K562 (cell line): Measurements from ENCODE around the gene IGF2R. TPM values are rescaled to one million over a fixed set of nuclear protein-coding genes. Genes with fewer than 3 reads are reported as not detected.

ENCODE experiments used
- ATAC-seq: fragments of 200-7000 bp; cut with Tn5 transposase; 3 replicates; pipeline ENCODE4 v1.9.1; 2020; ENCODE audit warnings: moderate library complexity
- BruUV-seq: library from RNA; stranded (reverse); fragments of 400-500 nt; replicated peaks from 2 replicates; lab custom pipeline; 2021; lab: Mats Ljungman, UMichigan
- CTCF ChIA-PET: fragments of 300-600 bp; formaldehyde crosslinking; extraction: SDS; loops from one replicate; lab custom pipeline; 2021; ENCODE audit warnings: low intra/inter-chr PET ratio; lab: Yijun Ruan, JAX
- POLR2A ChIA-PET: fragments of 300-600, 350-650 bp; sonication (Branson Sonifier 250); formaldehyde crosslinking; extraction: SDS; loops from one replicate; lab custom pipeline; 2021; ENCODE audit warnings: antibody characterized with exemption, inconsistent platforms; lab: Yijun Ruan, JAX
- DNase-seq, 4 experiments: peaks; one replicate each; pipeline versions ENCODE4 v3.0.0 to v3.0.0-alpha.2; 2011 to 2018; ENCODE audit warnings: low spot score in 3 of 4, mixed read lengths in 3 of 4; ENCODE audit errors: extremely low read depth in 1 of 4
- FAIRE-seq: peaks from 2 replicates; lab custom pipeline; 2011; peaks lifted over from hg19 to GRCh38; lab: Jason Lieb, UNC
- H2AFZ ChIP-seq: 2 replicates; pipeline ENCODE4 v1.6.0; 2011; ENCODE audit warnings: low read depth, low read length, control low read depth, inconsistent platforms
- H3K27ac ChIP-seq: fragments of 200-600 bp; 3 replicates; pipeline ENCODE4 v1.8.0; 2011; ENCODE audit warnings: low read depth, mild to moderate bottlenecking, control low read depth, inconsistent platforms, low read length, moderate library complexity, mixed read lengths; ENCODE audit errors: extremely low read depth
- H3K27me3 ChIP-seq, 2 experiments: fragments of 300-600 bp in 1 of 2; 2 replicates in 1 of 2; 3 replicates in 1 of 2; pipeline versions ENCODE4 v1.6.0 to v1.8.0; 2011; ENCODE audit warnings: inconsistent platforms in 2 of 2, low read length in 2 of 2, mild to moderate bottlenecking in 1 of 2, mixed read lengths in 1 of 2, moderate library complexity in 1 of 2; ENCODE audit not compliant: control insufficient read depth in 2 of 2, insufficient read depth in 2 of 2
- H3K36me3 ChIP-seq: fragments of 300-600 bp; 3 replicates; pipeline ENCODE4 v1.8.0; 2011; ENCODE audit warnings: mild to moderate bottlenecking, low read length, inconsistent platforms; ENCODE audit not compliant: control insufficient read depth, insufficient read depth
- H3K4me1 ChIP-seq, 2 experiments: fragments of 200-600 bp in 1 of 2; replicated peaks in 1 of 2; 2 replicates in 1 of 2; 3 replicates in 1 of 2; pipeline versions ENCODE4 v1.5.1 to v1.8.0; 2011; ENCODE audit warnings: inconsistent platforms in 2 of 2, low read length in 2 of 2, mild to moderate bottlenecking in 1 of 2, mixed read lengths in 1 of 2, moderate library complexity in 1 of 2; ENCODE audit not compliant: control insufficient read depth in 2 of 2, insufficient read depth in 2 of 2
- H3K4me2 ChIP-seq: 2 replicates; pipeline ENCODE4 v1.6.1; 2011; ENCODE audit warnings: low read length, control low read depth, inconsistent platforms, mixed read lengths; ENCODE audit not compliant: insufficient read depth
- H3K4me3 ChIP-seq: fragments of 200-600 bp; sonication (generic), shearing (Covaris generic); 2 replicates; pipeline ENCODE4 v1.5.1; 2016; ENCODE audit warnings: control low read depth, inconsistent platforms
- H3K79me2 ChIP-seq: fragments of 200-600 bp; 3 replicates; pipeline ENCODE4 v1.8.0; 2011; ENCODE audit warnings: low read length, inconsistent platforms; ENCODE audit not compliant: control insufficient read depth, insufficient read depth
- H3K9ac ChIP-seq, 2 experiments: 2 replicates each; pipeline versions ENCODE4 v1.6.0 to v1.6.1; 2011; ENCODE audit warnings: low read depth in 2 of 2, low read length in 2 of 2, control low read depth in 1 of 2, inconsistent platforms in 1 of 2, mild to moderate bottlenecking in 1 of 2, mixed read lengths in 1 of 2; ENCODE audit not compliant: insufficient read depth in 1 of 2
- H3K9me1 ChIP-seq: one replicate; pipeline ENCODE4 v1.6.0; 2011; ENCODE audit warnings: inconsistent platforms, mild to moderate bottlenecking, low read length, moderate library complexity; ENCODE audit not compliant: control insufficient read depth, insufficient read depth
- H3K9me3 ChIP-seq: replicated peaks from 2 replicates; pipeline ENCODE4 v1.5.1; 2011; ENCODE audit warnings: low read depth, low read length, inconsistent platforms; ENCODE audit not compliant: control insufficient read depth, insufficient read depth
- H4K20me1 ChIP-seq: replicated peaks from 2 replicates; pipeline ENCODE4 v1.6.1; 2011; ENCODE audit warnings: low read length, inconsistent platforms, mixed read lengths; ENCODE audit not compliant: control insufficient read depth, insufficient read depth
- ADNP ChIP-seq: fragments of 200-800 bp; sonication (Bioruptor generic); IDR thresholded peaks from 2 replicates; pipeline ENCODE4 v1.6.1; 2016; ENCODE audit warnings: missing genetic modification characterization, missing compliant biosample characterization
- CBFA2T2 ChIP-seq: fragments of 450-650 bp; conservative IDR thresholded peaks from 2 replicates; pipeline ENCODE4 v1.6.1; 2017; ENCODE audit warnings: mild to moderate bottlenecking
- CREB1 ChIP-seq, 2 experiments: sonication (generic) in 1 of 2; formaldehyde crosslinking in 1 of 2; IDR thresholded peaks; 2 replicates each; pipeline versions ENCODE4 v1.6.1 to v1.8.0; 2012 to 2022; ENCODE audit warnings: inconsistent platforms in 1 of 2, mild to moderate bottlenecking in 1 of 2, missing genetic modification reagents in 1 of 2, moderate library complexity in 1 of 2
- IRF2 ChIP-seq: sonication (generic); formaldehyde crosslinking; IDR thresholded peaks from 2 replicates; pipeline ENCODE4 v1.8.1; 2022; ENCODE audit warnings: mild to moderate bottlenecking, missing genetic modification reagents
- KLF6 ChIP-seq: fragments of 250-450 bp; sonication (Bioruptor Pico); IDR thresholded peaks from 2 replicates; pipeline ENCODE4 v1.4.0; 2020; ENCODE audit warnings: mild to moderate bottlenecking, moderate library complexity, borderline replicate concordance
- NFATC3 ChIP-seq: fragments of 450-650 bp; IDR thresholded peaks from 2 replicates; pipeline ENCODE4 v1.6.1; 2017; ENCODE audit warnings: mild to moderate bottlenecking
- NFE2L1 ChIP-seq: fragments of 450-650 bp; IDR thresholded peaks from 2 replicates; pipeline ENCODE4 v1.6.1; 2016; ENCODE audit warnings: missing genetic modification characterization, low read depth, mild to moderate bottlenecking, missing compliant biosample characterization, moderate library complexity, borderline replicate concordance
- RNF2 ChIP-seq: sonication (generic); IDR thresholded peaks from 2 replicates; pipeline ENCODE4 v1.6.1; 2016
- SRSF3 ChIP-seq: fragments of 200-400 bp; formaldehyde crosslinking; IDR thresholded peaks from 2 replicates; pipeline ENCODE4 v1.6.1; 2016; ENCODE audit warnings: mild to moderate bottlenecking, low read length, moderate library complexity; ENCODE audit not compliant: insufficient read depth
- ZNF239 ChIP-seq: fragments of 250-450 bp; sonication (Bioruptor Pico); IDR thresholded peaks from 2 replicates; pipeline ENCODE4 v1.4.0; 2020; ENCODE audit warnings: mild to moderate bottlenecking
- ZNF311 ChIP-seq: fragments of 250-450 bp; sonication (Bioruptor Pico); IDR thresholded peaks from 2 replicates; pipeline ENCODE4 v1.4.0; 2020; ENCODE audit warnings: mild to moderate bottlenecking, moderate library complexity
- ZNF347 ChIP-seq: fragments of 450-650 bp; formaldehyde crosslinking; IDR thresholded peaks from 2 replicates; pipeline ENCODE4 v1.4.0; 2020; ENCODE audit warnings: low read depth, mild to moderate bottlenecking, moderate library complexity
- WGBS: fragments of 100-300 bp; shearing (Covaris generic); methylation state at CpG from one replicate; pipeline ENCODE4 v1.1.6; 2016; ENCODE audit warnings: low coverage, mixed read lengths; ENCODE audit not compliant: insufficient coverage; ENCODE audit errors: missing lambda C conversion rate; 5-methylcytosine and 5-hydroxymethylcytosine counted together
- in situ Hi-C: fragments of 300-500 bp; cut with MboI; formaldehyde crosslinking; loops from 4 replicates; pipeline ENCODE4 v1.15.0; 2018; ENCODE audit warnings: inconsistent platforms, mixed read lengths
- intact Hi-C: fragments of 100-400 bp; cut with micrococcal nuclease; formaldehyde crosslinking; loops from 2 replicates; pipeline ENCODE4 v1.14.2; 2022
- polyA plus RNA-seq, 8 experiments: library from polyadenylated mRNA; depleted of rRNA in 4 of 8; stranded (reverse) in 5 of 8; unstranded in 3 of 8; fragments of >200 nt; fragmentation: Nextera tagmentation in 2 of 8; fragmentation: Illumina TruSeq in 1 of 8; extraction: Ambion mirVana in 2 of 8; extraction: Trizol in 1 of 8; gene quantifications; 2 replicates each; pipeline versions ENCODE4 v1.2.1 to v1.2.3, GENCODE V29; 2011 to 2014; ENCODE audit warnings: inconsistent platforms in 1 of 8, missing spikeins in 1 of 8
- total RNA-seq, 7 experiments: library from RNA; depleted of rRNA in 6 of 7; stranded (reverse); fragments of >200 nt in 6 of 7; fragmentation: Illumina TruSeq in 2 of 7; extraction: Trizol in 2 of 7; gene quantifications; 2 replicates each; pipeline versions ENCODE4 v1.2.1 to v1.2.3, GENCODE V29; 2011 to 2021; ENCODE audit warnings: low replicate concordance in 1 of 7
- TF ChIP-seq, protein P1 (sequence below): fragments of 250-450 bp; sonication (Bioruptor Pico); IDR thresholded peaks from 2 replicates; pipeline ENCODE4 v1.6.1; 2021; ENCODE audit warnings: mild to moderate bottlenecking
- TF ChIP-seq, protein P2 (sequence below): sonication (generic); formaldehyde crosslinking; IDR thresholded peaks from 2 replicates; pipeline ENCODE4 v1.9.0; 2022; ENCODE audit warnings: mild to moderate bottlenecking, missing genetic modification reagents
- TF ChIP-seq, protein P3 (sequence below): fragments of 450-650 bp; IDR thresholded peaks from 2 replicates; pipeline ENCODE4 v1.6.1; 2014; ENCODE audit warnings: low read depth, mild to moderate bottlenecking, moderate library complexity, borderline replicate concordance
- TF ChIP-seq, protein P4 (sequence below): sonication (generic); formaldehyde crosslinking; IDR thresholded peaks from 2 replicates; pipeline ENCODE4 v1.8.0; 2022; ENCODE audit warnings: mild to moderate bottlenecking, missing genetic modification reagents

The IGF2R gene
- total and polyA plus RNA-seq, 9 of the 15 experiments (the other 6 are each of a cell fraction or from before 2014, with no cell fraction given), result 3.5 to 92.3 (median 34.5) TPM

DNA sequence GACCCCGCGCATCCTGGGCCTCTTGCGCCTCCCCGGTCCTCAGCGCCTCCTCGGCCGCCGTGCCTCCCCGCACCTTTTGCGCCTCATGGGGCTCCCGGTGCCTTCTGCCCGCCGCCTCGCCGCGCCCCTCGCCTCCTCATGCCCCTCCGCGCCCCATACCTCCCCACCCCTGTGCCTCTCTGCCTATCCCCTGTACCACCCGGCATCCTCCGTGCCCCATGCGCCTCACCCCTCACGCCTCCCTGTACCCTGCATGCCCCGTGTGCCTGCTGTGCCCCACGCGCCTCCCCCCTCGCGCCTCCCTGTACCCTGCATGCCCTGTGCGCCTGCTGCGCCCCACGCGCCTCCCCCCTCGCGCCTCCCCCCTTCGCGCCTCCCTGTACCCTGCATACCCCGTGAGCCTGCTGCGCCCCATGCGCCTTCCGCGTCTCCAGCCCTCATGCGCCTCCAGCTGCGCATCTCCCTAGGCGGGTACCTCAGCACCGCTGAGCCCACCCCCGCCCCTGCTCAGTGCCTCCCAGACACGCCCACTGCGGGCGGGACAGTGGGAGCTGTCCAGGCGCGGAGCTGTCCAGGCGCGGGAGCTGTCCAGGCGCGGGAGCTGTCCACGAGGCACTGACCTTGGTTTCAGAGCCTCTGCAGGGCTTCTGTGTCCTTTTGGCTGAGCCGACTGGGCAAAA lies 37.1 kb downstream of the IGF2R start:
- H3K4me1 ChIP-seq, result peaks cover 0 to 13% of the 10 kb centered on the region in 2 experiments; a peak in 3 of 5 replicates
- H3K79me2 ChIP-seq, result peaks cover 80% of the 10 kb centered on the region
- ChIA-PET CTCF (no interaction called here), POLR2A (no interaction called here)
- H3K36me3 ChIP-seq, result peaks cover 66% of the 10 kb centered on the region
- H3K9me3 ChIP-seq, result peaks cover 7% of the 10 kb centered on the region; the same call in 1 of the 2 replicates
- H3K9ac ChIP-seq, result no peak overlapping the region
- H3K27ac ChIP-seq, result no peak overlapping the region
- 97% methylated on average over 21 of the region's 57 CpGs for WGBS
- BruUV-seq, result no TSS peak
- H3K27me3 ChIP-seq, result no peaks in the 10 kb centered on the region
- no peaks in the 10 kb centered on the region for H4K20me1 ChIP-seq
- H2AFZ ChIP-seq, result no peak overlapping the region
- no peaks in the 10 kb centered on the region for H3K9me1 ChIP-seq
- in situ Hi-C loops, result no loop called here
- peak in 1 of 4 experiments; percentile 23 for DNase-seq
- no peak for FAIRE-seq
- no peak overlapping the region for H3K4me2 ChIP-seq
- no peak overlapping the region for H3K4me3 ChIP-seq
- intact Hi-C loops, result loop anchor here (10.0 kb wide), 1 partner anchor 1101 kb away; no protein-coding TSS in a partner anchor
- peak; percentile 41 for ATAC-seq
- TF ChIP-seq SRSF3, result no peak
- no peak for TF ChIP-seq ADNP
- no peak for TF ChIP-seq ZNF239 (CRISPR knock-in tag)
- no peak for TF ChIP-seq CREB1 (IDR thresholded peaks at IDR 0.05)
- no peak for TF ChIP-seq CREB1 (CRISPR knock-in tag; IDR thresholded peaks at IDR 0.05)
- TF ChIP-seq, protein P1, sequence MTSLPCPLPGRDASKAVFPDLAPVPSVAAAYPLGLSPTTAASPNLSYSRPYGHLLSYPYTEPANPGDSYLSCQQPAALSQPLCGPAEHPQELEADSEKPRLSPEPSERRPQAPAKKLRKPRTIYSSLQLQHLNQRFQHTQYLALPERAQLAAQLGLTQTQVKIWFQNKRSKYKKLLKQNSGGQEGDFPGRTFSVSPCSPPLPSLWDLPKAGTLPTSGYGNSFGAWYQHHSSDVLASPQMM (CRISPR knock-in tag), result no peak
- TF ChIP-seq, protein P2, sequence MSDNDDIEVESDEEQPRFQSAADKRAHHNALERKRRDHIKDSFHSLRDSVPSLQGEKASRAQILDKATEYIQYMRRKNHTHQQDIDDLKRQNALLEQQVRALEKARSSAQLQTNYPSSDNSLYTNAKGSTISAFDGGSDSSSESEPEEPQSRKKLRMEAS (CRISPR knock-in tag), result 0 out of 2 replicates have a peak, but pooled peaks have one; percentile 15
- no peak for TF ChIP-seq NFE2L1 (tag)
- TF ChIP-seq, protein P3, sequence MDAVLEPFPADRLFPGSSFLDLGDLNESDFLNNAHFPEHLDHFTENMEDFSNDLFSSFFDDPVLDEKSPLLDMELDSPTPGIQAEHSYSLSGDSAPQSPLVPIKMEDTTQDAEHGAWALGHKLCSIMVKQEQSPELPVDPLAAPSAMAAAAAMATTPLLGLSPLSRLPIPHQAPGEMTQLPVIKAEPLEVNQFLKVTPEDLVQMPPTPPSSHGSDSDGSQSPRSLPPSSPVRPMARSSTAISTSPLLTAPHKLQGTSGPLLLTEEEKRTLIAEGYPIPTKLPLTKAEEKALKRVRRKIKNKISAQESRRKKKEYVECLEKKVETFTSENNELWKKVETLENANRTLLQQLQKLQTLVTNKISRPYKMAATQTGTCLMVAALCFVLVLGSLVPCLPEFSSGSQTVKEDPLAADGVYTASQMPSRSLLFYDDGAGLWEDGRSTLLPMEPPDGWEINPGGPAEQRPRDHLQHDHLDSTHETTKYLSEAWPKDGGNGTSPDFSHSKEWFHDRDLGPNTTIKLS, result no peak
- no peak for TF ChIP-seq KLF6 (CRISPR knock-in tag)
- no peak for TF ChIP-seq CBFA2T2
- TF ChIP-seq RNF2, result no peak
- TF ChIP-seq, protein P4, sequence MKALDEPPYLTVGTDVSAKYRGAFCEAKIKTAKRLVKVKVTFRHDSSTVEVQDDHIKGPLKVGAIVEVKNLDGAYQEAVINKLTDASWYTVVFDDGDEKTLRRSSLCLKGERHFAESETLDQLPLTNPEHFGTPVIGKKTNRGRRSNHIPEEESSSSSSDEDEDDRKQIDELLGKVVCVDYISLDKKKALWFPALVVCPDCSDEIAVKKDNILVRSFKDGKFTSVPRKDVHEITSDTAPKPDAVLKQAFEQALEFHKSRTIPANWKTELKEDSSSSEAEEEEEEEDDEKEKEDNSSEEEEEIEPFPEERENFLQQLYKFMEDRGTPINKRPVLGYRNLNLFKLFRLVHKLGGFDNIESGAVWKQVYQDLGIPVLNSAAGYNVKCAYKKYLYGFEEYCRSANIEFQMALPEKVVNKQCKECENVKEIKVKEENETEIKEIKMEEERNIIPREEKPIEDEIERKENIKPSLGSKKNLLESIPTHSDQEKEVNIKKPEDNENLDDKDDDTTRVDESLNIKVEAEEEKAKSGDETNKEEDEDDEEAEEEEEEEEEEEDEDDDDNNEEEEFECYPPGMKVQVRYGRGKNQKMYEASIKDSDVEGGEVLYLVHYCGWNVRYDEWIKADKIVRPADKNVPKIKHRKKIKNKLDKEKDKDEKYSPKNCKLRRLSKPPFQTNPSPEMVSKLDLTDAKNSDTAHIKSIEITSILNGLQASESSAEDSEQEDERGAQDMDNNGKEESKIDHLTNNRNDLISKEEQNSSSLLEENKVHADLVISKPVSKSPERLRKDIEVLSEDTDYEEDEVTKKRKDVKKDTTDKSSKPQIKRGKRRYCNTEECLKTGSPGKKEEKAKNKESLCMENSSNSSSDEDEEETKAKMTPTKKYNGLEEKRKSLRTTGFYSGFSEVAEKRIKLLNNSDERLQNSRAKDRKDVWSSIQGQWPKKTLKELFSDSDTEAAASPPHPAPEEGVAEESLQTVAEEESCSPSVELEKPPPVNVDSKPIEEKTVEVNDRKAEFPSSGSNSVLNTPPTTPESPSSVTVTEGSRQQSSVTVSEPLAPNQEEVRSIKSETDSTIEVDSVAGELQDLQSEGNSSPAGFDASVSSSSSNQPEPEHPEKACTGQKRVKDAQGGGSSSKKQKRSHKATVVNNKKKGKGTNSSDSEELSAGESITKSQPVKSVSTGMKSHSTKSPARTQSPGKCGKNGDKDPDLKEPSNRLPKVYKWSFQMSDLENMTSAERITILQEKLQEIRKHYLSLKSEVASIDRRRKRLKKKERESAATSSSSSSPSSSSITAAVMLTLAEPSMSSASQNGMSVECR (CRISPR knock-in tag), result no peak
- no peak for TF ChIP-seq ZNF347 (CRISPR knock-in tag)
- TF ChIP-seq ZNF311 (CRISPR knock-in tag), result no peak
- no peak for TF ChIP-seq NFATC3
- no peak for TF ChIP-seq IRF2 (CRISPR knock-in tag)
